ENCODE results near the gene POLR2L. TPM values are rescaled to one million over a fixed set of nuclear protein-coding genes. Genes with fewer than 3 reads are reported as not detected.

Gene POLR2L
- total RNA-seq, 1 experiment from 2014 or later, result 673 TPM

DNA sequence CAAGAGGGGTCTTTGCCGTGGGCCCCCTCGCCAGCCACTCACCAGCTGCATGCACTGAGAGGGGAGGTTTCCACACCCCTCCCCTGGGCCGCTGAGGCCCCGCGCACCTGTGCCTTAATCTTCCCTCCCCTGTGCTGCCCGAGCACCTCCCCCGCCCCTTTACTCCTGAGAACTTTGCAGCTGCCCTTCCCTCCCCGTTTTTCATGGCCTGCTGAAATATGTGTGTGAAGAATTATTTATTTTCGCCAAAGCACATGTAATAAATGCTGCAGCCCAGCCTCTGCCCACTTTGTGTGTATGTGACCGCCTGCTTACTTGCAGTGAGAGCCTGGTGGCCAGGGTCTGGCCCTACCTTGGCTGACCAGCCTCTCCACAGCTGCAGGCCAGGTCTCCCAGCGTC, 17.4 kb downstream of the POLR2L start:
- TF ChIP-seq, protein P1, sequence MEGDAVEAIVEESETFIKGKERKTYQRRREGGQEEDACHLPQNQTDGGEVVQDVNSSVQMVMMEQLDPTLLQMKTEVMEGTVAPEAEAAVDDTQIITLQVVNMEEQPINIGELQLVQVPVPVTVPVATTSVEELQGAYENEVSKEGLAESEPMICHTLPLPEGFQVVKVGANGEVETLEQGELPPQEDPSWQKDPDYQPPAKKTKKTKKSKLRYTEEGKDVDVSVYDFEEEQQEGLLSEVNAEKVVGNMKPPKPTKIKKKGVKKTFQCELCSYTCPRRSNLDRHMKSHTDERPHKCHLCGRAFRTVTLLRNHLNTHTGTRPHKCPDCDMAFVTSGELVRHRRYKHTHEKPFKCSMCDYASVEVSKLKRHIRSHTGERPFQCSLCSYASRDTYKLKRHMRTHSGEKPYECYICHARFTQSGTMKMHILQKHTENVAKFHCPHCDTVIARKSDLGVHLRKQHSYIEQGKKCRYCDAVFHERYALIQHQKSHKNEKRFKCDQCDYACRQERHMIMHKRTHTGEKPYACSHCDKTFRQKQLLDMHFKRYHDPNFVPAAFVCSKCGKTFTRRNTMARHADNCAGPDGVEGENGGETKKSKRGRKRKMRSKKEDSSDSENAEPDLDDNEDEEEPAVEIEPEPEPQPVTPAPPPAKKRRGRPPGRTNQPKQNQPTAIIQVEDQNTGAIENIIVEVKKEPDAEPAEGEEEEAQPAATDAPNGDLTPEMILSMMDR (IDR thresholded peaks at IDR 0.05), result no peak
- TF ChIP-seq POLR2AphosphoS5 (IDR thresholded peaks at IDR 0.05; ENCODE audit: low read depth, low read length), result no peak; the same call in 1 of the 2 replicates
- no peak for TF ChIP-seq SIN3A (IDR thresholded peaks at IDR 0.05; ENCODE audit: borderline replicate concordance, insufficient read depth, low read depth, low read length)
- TF ChIP-seq, protein P2, sequence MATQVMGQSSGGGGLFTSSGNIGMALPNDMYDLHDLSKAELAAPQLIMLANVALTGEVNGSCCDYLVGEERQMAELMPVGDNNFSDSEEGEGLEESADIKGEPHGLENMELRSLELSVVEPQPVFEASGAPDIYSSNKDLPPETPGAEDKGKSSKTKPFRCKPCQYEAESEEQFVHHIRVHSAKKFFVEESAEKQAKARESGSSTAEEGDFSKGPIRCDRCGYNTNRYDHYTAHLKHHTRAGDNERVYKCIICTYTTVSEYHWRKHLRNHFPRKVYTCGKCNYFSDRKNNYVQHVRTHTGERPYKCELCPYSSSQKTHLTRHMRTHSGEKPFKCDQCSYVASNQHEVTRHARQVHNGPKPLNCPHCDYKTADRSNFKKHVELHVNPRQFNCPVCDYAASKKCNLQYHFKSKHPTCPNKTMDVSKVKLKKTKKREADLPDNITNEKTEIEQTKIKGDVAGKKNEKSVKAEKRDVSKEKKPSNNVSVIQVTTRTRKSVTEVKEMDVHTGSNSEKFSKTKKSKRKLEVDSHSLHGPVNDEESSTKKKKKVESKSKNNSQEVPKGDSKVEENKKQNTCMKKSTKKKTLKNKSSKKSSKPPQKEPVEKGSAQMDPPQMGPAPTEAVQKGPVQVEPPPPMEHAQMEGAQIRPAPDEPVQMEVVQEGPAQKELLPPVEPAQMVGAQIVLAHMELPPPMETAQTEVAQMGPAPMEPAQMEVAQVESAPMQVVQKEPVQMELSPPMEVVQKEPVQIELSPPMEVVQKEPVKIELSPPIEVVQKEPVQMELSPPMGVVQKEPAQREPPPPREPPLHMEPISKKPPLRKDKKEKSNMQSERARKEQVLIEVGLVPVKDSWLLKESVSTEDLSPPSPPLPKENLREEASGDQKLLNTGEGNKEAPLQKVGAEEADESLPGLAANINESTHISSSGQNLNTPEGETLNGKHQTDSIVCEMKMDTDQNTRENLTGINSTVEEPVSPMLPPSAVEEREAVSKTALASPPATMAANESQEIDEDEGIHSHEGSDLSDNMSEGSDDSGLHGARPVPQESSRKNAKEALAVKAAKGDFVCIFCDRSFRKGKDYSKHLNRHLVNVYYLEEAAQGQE (IDR thresholded peaks at IDR 0.05; ENCODE audit: insufficient read depth in 1 of 2, low read depth in 2 of 2, low read length in 1 of 2), result no peak
- TF ChIP-seq TCF7L2 (IDR thresholded peaks at IDR 0.05; ENCODE audit: low read depth, low read length), result no peak
- POLR2A ChIA-PET, result no interaction called here
- CTCF ChIA-PET, result no interaction called here
- Histone ChIP-seq H3K4me1 (ENCODE audit: control insufficient read depth, insufficient read depth, low read length) (peaks cover 73% of the 10 kb centered on the region), H3K27ac (ENCODE audit: low read length) (no peak overlapping the region), H3K9me3 (ENCODE audit: control insufficient read depth, insufficient read depth, low read depth, low read length) (no peaks in the 10 kb centered on the region), H3K4me3 (ENCODE audit: low read depth in 2 of 2, low read length in 2 of 2) (no peak overlapping the region), H3K27me3 (ENCODE audit: control insufficient read depth, insufficient read depth, low read length) (no peaks in the 10 kb centered on the region), H3K36me3 (ENCODE audit: control insufficient read depth, insufficient read depth, low read length) (0 out of 2 replicates have a peak, but pooled peaks cover 2% of the 10 kb centered on the region)
- ATAC-seq, result no peak
- no TSS peak for BruUV-seq (replicated peaks)
- intact Hi-C loops (cut with micrococcal nuclease; ENCODE audit: unreplicated experiment) (no loop called here), in situ Hi-C loops (cut with HindIII; ENCODE audit: low pct_unique_long_range_greater_than_20kb, low sequenced_read_pairs) (no loop called here)
- DNase-seq (ENCODE audit: low read depth, low spot score), result no peak

DNA sequence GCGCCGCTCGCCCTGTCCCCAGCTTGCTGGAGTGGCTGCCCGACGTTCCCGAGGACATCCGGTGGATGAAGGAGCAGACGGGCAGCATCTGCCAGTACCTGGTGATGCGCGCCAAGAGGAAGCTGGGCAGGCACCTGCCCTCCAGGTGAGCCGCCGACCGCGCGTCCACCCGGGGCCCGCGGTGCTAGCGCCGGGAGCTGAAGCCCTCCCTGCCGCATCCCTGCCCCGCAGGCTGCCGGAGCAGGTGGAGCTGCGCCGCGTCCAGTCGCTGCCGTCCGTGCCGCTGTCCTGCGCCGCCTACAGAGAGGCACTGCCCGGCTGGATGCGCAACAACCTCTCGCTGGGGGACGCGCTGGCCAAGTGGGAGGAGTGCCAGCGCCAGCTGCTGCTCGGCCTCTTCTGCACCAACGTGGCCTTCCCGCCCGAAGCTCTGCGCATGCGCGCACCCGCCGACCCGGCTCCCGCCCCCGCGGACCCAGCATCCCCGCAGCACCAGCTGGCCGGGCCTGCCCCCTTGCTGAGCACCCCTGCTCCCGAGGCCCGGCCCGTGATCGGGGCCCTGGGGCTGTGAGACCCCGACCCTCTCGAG, 17.9 kb downstream of the POLR2L start:
- CTCF ChIA-PET, result no interaction called here
- no peak for ATAC-seq
- H3K27ac ChIP-seq (ENCODE audit: low read length), result no peak overlapping the region
- intact Hi-C loops (cut with micrococcal nuclease; ENCODE audit: unreplicated experiment), result no loop called here
- H3K36me3 ChIP-seq (ENCODE audit: control insufficient read depth, insufficient read depth, low read length), result 0 out of 2 replicates have a peak, but pooled peaks cover 2% of the 10 kb centered on the region
- in situ Hi-C loops (cut with HindIII; ENCODE audit: low pct_unique_long_range_greater_than_20kb, low sequenced_read_pairs), result no loop called here
- H3K9me3 ChIP-seq (ENCODE audit: control insufficient read depth, insufficient read depth, low read depth, low read length), result no peaks in the 10 kb centered on the region
- no peak for DNase-seq (ENCODE audit: low read depth, low spot score)
- no peaks in the 10 kb centered on the region for H3K27me3 ChIP-seq (ENCODE audit: control insufficient read depth, insufficient read depth, low read length)
- H3K4me1 ChIP-seq (ENCODE audit: control insufficient read depth, insufficient read depth, low read length), result peaks cover 68% of the 10 kb centered on the region
- no peak overlapping the region for H3K4me3 ChIP-seq (ENCODE audit: low read depth in 2 of 2, low read length in 2 of 2)
- TSS peak; percentile 9 for BruUV-seq (replicated peaks)
- POLR2A ChIA-PET, result no interaction called here
- TF ChIP-seq POLR2AphosphoS5 (IDR thresholded peaks at IDR 0.05; ENCODE audit: low read depth, low read length), result no peak; the same call in 1 of the 2 replicates
- TF ChIP-seq, protein P1 (IDR thresholded peaks at IDR 0.05), result no peak
- TF ChIP-seq SIN3A (IDR thresholded peaks at IDR 0.05; ENCODE audit: borderline replicate concordance, insufficient read depth, low read depth, low read length), result no peak
- TF ChIP-seq, protein P2 (IDR thresholded peaks at IDR 0.05; ENCODE audit: insufficient read depth in 1 of 2, low read depth in 2 of 2, low read length in 1 of 2), result no peak
- no peak for TF ChIP-seq TCF7L2 (IDR thresholded peaks at IDR 0.05; ENCODE audit: low read depth, low read length)
